ENCODE measurements around the gene ZRANB3.
"Not testable (repeated sequence)": the region's sequence is repeated elsewhere in the genome, so short reads cannot be mapped to it uniquely, and the experiment has no call there.

The ZRANB3 gene

DNA sequence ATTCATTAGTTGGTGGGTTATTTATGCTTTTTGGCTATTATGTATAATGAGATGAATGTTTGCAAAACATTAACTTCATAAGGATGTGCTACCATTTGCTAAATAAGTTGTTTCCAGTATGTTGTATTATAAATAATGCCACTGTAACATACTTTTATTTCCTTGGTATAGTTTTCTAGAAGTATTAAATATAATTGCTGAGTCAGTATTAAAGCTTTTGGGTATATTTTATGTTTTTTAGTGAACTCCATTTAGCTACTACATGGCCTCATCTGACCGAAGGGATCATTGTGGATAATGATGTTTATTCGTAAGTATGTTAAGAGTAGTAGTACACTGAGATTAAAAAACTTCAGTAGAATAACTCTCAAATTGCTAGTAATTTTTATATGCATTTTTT lies 405.1 kb downstream of the ZRANB3 start:
- no peak for DNase-seq (ENCODE audit: low read depth)

- DNase-seq (ENCODE audit: low read depth): no peak
Measured at GRCh38 chr2:135124924-135125886, 405.8 kb downstream of the ZRANB3 start.

- DNase-seq (ENCODE audit: low read depth): not testable (repeated sequence)
Measured at GRCh38 chr2:135121658-135122039, 409.4 kb downstream of the ZRANB3 start.

GRCh38 chr2:135121016-135121657 lies 409.9 kb downstream of the ZRANB3 start:
- DNase-seq (ENCODE audit: low read depth): no peak

GRCh38 chr2:135119582-135119981 lies 411.4 kb downstream of the ZRANB3 start:
- no peak for DNase-seq (ENCODE audit: low read depth)

DNA sequence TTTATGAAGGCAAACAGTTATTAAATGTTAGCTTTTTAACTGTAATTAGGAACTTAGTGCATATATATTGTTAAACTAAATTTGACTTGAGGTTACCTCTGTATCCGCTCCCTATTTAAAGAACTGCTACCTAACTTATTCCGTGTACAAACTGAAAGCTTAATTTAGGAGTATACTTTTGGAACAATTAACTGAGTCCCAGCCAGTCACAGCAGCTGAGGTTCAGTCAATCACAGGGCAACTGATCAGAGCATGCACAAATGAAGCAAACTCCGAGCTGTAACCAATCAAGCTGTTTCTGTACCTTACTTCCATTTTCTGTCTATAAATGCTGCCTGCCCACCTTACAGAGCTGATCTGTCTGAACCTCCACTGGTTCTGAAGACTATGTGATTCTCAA lies 417.7 kb downstream of the ZRANB3 start:
- no peak for DNase-seq (ENCODE audit: low read depth)

DNA sequence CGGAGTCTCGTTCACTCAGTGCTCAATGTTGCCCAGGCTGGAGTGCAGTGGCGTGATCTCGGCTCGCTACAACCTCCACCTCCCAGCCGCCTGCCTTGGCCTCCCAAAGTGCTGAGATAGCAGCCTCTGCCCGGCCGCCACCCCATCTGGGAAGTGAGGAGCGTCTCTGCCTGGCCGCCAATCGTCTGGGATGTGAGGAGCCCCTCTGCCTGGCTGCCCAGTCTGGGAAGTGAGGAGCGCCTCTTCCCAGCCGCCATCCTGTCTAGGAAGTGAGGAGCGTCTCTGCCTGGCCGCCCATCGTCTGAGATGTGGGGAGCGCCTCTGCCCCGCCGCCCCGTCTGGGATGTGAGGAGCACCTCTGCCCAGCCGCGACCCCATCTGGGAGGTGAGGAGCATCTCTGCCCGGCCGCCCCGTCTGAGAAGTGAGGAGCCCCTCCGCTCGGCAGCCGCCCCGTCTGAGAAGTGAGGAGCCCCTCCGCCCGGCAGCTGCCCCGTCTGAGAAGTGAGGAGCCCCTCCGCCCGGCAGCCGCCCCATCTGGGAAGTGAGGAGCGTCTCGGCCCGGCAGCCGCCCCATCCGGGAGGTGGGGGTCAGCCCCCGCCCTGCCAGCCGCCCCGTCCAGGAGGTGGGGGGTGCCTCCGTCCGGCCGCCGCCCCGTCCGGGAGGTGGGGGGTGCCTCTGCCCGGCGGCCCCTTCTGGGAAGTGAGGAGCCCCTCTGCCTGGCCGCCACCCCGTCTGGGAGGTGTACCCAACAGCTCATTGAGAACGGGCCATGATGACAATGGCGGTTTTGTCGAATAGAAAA lies 425.3 kb downstream of the ZRANB3 start:
- not testable (repeated sequence) for DNase-seq (ENCODE audit: low read depth)

- DNase-seq (ENCODE audit: low read depth): no peak
Measured at GRCh38 chr2:135103843-135104242, 427.2 kb downstream of the ZRANB3 start.

- no peak for DNase-seq (ENCODE audit: low read depth)
Measured at GRCh38 chr2:135099802-135100483, 431.1 kb downstream of the ZRANB3 start.

GRCh38 chr2:135097532-135098231 lies 433.3 kb downstream of the ZRANB3 start:
- DNase-seq (ENCODE audit: low read depth): no peak

DNA sequence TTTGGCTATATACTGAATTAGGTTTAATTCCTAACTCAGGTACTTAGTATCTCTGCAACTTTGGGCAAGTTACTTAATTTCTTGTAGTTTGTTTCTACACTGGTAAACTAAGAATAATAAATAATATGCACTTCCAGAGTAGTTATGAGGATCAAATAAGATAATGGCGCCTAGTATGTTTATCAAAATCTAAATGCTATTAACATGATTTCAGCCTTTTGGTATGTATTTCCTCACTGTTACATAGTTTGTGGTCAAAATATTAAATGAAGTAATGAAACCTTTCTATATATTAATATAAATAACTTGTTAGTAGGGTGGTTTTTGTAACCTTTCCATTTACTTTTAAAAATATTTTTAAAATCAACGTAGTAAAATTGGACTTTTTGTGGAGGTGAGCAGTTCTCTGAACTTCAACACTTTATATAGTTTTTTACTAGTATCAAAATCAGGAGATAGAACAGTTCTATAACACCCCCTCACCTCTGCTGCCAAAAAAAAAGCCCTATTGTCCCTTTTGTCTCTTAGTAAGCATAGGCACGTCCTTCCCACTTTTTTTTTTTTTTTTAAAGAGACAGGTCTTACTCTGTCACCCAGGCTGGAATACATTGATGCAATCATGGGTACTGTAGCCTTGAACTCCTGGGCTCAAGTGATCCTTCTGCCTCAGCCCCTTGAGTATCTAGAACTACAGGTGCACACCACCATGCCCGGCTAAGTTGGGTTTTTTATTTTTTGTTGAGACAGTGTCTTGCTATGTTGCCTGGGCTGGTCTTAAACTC lies 434.2 kb downstream of the ZRANB3 start:
- no peak for DNase-seq (ENCODE audit: low read depth)

- no peak for DNase-seq (ENCODE audit: low read depth)
Measured at GRCh38 chr2:135095591-135095990, 435.4 kb downstream of the ZRANB3 start.

DNA sequence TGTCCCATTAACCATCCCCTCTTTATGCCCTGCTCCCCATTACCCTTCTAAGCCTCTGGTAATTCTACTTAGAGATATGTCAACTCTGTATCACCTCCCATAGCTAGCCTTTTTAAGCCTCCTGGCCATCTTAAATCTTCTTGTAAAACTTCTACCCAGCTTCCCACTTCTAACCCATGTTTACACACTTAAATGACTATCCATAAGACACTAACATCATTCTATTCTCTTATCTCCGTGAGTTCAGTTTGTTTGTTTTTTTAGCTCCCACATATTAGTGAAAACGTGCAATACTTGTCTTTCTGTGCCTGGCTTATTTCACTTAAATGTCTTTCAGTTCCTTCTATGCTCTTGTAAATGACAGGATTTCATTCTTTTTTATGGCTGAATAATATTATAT lies 436.5 kb downstream of the ZRANB3 start:
- no peak for DNase-seq (ENCODE audit: low read depth)

DNA sequence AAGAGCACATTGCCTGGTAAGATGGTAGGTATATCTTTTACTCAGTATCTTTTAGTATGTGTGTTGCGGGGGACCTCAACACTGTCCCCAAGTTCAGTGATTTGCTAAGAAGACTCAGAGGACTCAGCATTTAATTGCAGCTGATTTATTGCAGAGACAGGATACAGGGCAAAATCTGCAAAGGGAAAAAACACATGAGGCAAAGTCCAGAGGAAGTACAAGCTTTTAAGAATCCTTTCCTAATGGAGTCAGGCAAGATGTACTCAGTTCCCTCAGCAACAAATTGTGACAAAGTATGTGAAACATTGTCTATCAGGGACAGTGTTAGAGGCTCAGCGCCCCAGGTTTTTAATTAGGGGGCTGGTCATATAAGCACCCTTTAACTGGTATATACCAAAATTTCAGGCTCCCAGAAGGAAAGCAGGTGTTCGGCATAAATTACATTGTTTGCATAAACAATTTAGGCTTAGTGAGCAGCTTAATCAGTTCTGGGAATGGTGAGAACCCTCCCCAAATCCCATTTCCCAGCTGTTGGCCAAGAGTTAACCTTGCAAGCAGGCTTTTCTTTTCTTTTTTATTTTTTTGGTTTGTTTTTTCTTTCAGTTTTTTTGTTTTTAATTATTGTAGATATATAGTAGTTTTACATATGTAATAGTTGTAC lies 437.2 kb downstream of the ZRANB3 start:
- DNase-seq (ENCODE audit: low read depth): no peak

GRCh38 chr2:135093193-135093592 lies 437.8 kb downstream of the ZRANB3 start:
- no peak for DNase-seq (ENCODE audit: low read depth)

- no peak for DNase-seq (ENCODE audit: low read depth)
Measured at GRCh38 chr2:135091681-135092080, 439.3 kb downstream of the ZRANB3 start.

GRCh38 chr2:135089597-135089996 lies 441.4 kb downstream of the ZRANB3 start:
- DNase-seq (ENCODE audit: low read depth): not testable (repeated sequence)

Measured in HS-5 (cell line).